ENCODE data around the gene RAB27B.

The RAB27B gene

GRCh38 chr18:54828281-54828881, at the start of gene RAB27B:
TSS of gene RAB27B (plus strand) at chr18:54828477. CDS start at chr18:54877586, 49,109 bp downstream.
- no peak within 1 kb of the TSS for H3K27ac ChIP-seq (ENCODE audit: low read depth, low read length)

GRCh38 chr18:54780285-54780861, 47.9 kb upstream of the RAB27B start:
- H3K9ac ChIP-seq (ENCODE audit: low read length) = no peak overlapping the region
- no peak overlapping the region for H3K27ac ChIP-seq (ENCODE audit: low read depth, low read length)
- no peak overlapping the region for H3K4me3 ChIP-seq (ENCODE audit: low read depth in 1 of 2, low read length in 2 of 2)
- H3K9me3 ChIP-seq (ENCODE audit: low read length) = no peaks in the 10 kb centered on the region
- no peaks in the 10 kb centered on the region for H3K36me3 ChIP-seq (ENCODE audit: insufficient read depth, low read length)
- H3K27me3 ChIP-seq (ENCODE audit: control insufficient read depth in 1 of 2, insufficient read depth in 2 of 2, low read length in 2 of 2) = no peaks in the 10 kb centered on the region
- peaks cover 4% of the 10 kb centered on the region for H3K4me1 ChIP-seq (ENCODE audit: insufficient read depth, low read length)

More at GRCh38 chr18:54828281-54828881, at the start of gene RAB27B:
- peak within 1 kb of the TSS; percentile 49 to 60 for H3K4me3 ChIP-seq (ENCODE audit: low read depth in 1 of 2, low read length in 2 of 2)
- H3K9me3 ChIP-seq (ENCODE audit: low read length) = peaks cover 4% of the 10 kb centered on the region
- H3K36me3 ChIP-seq (ENCODE audit: insufficient read depth, low read length) = no peaks in the 10 kb centered on the region
- H3K27me3 ChIP-seq (ENCODE audit: control insufficient read depth in 1 of 2, insufficient read depth in 2 of 2, low read length in 2 of 2) = no peaks in the 10 kb centered on the region
- no peak within 1 kb of the TSS for H3K9ac ChIP-seq (ENCODE audit: low read length)
- H3K4me1 ChIP-seq (ENCODE audit: insufficient read depth, low read length) = no peaks in the 10 kb centered on the region

- no peaks in the 10 kb centered on the region for H3K9me3 ChIP-seq (ENCODE audit: low read length)
- peaks cover 4% of the 10 kb centered on the region for H3K4me1 ChIP-seq (ENCODE audit: insufficient read depth, low read length)
- no peak overlapping the region for H3K9ac ChIP-seq (ENCODE audit: low read length)
- H3K4me3 ChIP-seq (ENCODE audit: low read depth in 1 of 2, low read length in 2 of 2) = no peak overlapping the region
- no peaks in the 10 kb centered on the region for H3K27me3 ChIP-seq (ENCODE audit: control insufficient read depth in 1 of 2, insufficient read depth in 2 of 2, low read length in 2 of 2)
- no peaks in the 10 kb centered on the region for H3K36me3 ChIP-seq (ENCODE audit: insufficient read depth, low read length)
- no peak overlapping the region for H3K27ac ChIP-seq (ENCODE audit: low read depth, low read length)
Measured at GRCh38 chr18:54780970-54781369, 47.3 kb upstream of the RAB27B start.

GRCh38 chr18:54783139-54783538, 45.1 kb upstream of the RAB27B start:
- H3K36me3 ChIP-seq (ENCODE audit: insufficient read depth, low read length) = no peaks in the 10 kb centered on the region
- H3K4me3 ChIP-seq (ENCODE audit: low read depth in 1 of 2, low read length in 2 of 2) = no peak overlapping the region
- H3K27ac ChIP-seq (ENCODE audit: low read depth, low read length) = no peak overlapping the region
- H3K9ac ChIP-seq (ENCODE audit: low read length) = no peak overlapping the region
- no peaks in the 10 kb centered on the region for H3K9me3 ChIP-seq (ENCODE audit: low read length)
- no peaks in the 10 kb centered on the region for H3K27me3 ChIP-seq (ENCODE audit: control insufficient read depth in 1 of 2, insufficient read depth in 2 of 2, low read length in 2 of 2)
- H3K4me1 ChIP-seq (ENCODE audit: insufficient read depth, low read length) = peaks cover 8% of the 10 kb centered on the region

- no peak overlapping the region for H3K4me3 ChIP-seq (ENCODE audit: low read depth in 1 of 2, low read length in 2 of 2)
- peaks cover 8% of the 10 kb centered on the region for H3K4me1 ChIP-seq (ENCODE audit: insufficient read depth, low read length)
- no peaks in the 10 kb centered on the region for H3K27me3 ChIP-seq (ENCODE audit: control insufficient read depth in 1 of 2, insufficient read depth in 2 of 2, low read length in 2 of 2)
- H3K27ac ChIP-seq (ENCODE audit: low read depth, low read length) = no peak overlapping the region
- H3K9ac ChIP-seq (ENCODE audit: low read length) = no peak overlapping the region
- H3K36me3 ChIP-seq (ENCODE audit: insufficient read depth, low read length) = no peaks in the 10 kb centered on the region
- H3K9me3 ChIP-seq (ENCODE audit: low read length) = no peaks in the 10 kb centered on the region
Measured at GRCh38 chr18:54786206-54786605, 42.1 kb upstream of the RAB27B start.

- H3K9me3 ChIP-seq (ENCODE audit: low read length) = no peaks in the 10 kb centered on the region
- no peaks in the 10 kb centered on the region for H3K36me3 ChIP-seq (ENCODE audit: insufficient read depth, low read length)
- no peak overlapping the region for H3K9ac ChIP-seq (ENCODE audit: low read length)
- no peaks in the 10 kb centered on the region for H3K27me3 ChIP-seq (ENCODE audit: control insufficient read depth in 1 of 2, insufficient read depth in 2 of 2, low read length in 2 of 2)
- H3K4me1 ChIP-seq (ENCODE audit: insufficient read depth, low read length) = peaks cover 8% of the 10 kb centered on the region
- no peak overlapping the region for H3K27ac ChIP-seq (ENCODE audit: low read depth, low read length)
- H3K4me3 ChIP-seq (ENCODE audit: low read depth in 1 of 2, low read length in 2 of 2) = no peak overlapping the region
Measured at GRCh38 chr18:54787121-54787520, 41.2 kb upstream of the RAB27B start.

- no peak overlapping the region for H3K27ac ChIP-seq (ENCODE audit: low read depth, low read length)
- no peaks in the 10 kb centered on the region for H3K9me3 ChIP-seq (ENCODE audit: low read length)
- H3K36me3 ChIP-seq (ENCODE audit: insufficient read depth, low read length) = no peaks in the 10 kb centered on the region
- H3K27me3 ChIP-seq (ENCODE audit: control insufficient read depth in 1 of 2, insufficient read depth in 2 of 2, low read length in 2 of 2) = no peaks in the 10 kb centered on the region
- no peak overlapping the region for H3K9ac ChIP-seq (ENCODE audit: low read length)
- no peak overlapping the region for H3K4me3 ChIP-seq (ENCODE audit: low read depth in 1 of 2, low read length in 2 of 2)
- H3K4me1 ChIP-seq (ENCODE audit: insufficient read depth, low read length) = peaks cover 8% of the 10 kb centered on the region
Measured at GRCh38 chr18:54787616-54788015, 40.7 kb upstream of the RAB27B start.

GRCh38 chr18:54790109-54790508, 38.2 kb upstream of the RAB27B start:
- no peaks in the 10 kb centered on the region for H3K9me3 ChIP-seq (ENCODE audit: low read length)
- H3K4me3 ChIP-seq (ENCODE audit: low read depth in 1 of 2, low read length in 2 of 2) = no peak overlapping the region
- peaks cover 8% of the 10 kb centered on the region for H3K4me1 ChIP-seq (ENCODE audit: insufficient read depth, low read length)
- H3K9ac ChIP-seq (ENCODE audit: low read length) = no peak overlapping the region
- no peaks in the 10 kb centered on the region for H3K36me3 ChIP-seq (ENCODE audit: insufficient read depth, low read length)
- H3K27me3 ChIP-seq (ENCODE audit: control insufficient read depth in 1 of 2, insufficient read depth in 2 of 2, low read length in 2 of 2) = no peaks in the 10 kb centered on the region
- no peak overlapping the region for H3K27ac ChIP-seq (ENCODE audit: low read depth, low read length)

GRCh38 chr18:54791657-54792056, 36.6 kb upstream of the RAB27B start:
- Histone ChIP-seq H3K27me3 (ENCODE audit: control insufficient read depth in 1 of 2, insufficient read depth in 2 of 2, low read length in 2 of 2) (no peaks in the 10 kb centered on the region), H3K4me1 (ENCODE audit: insufficient read depth, low read length) (peaks cover 8% of the 10 kb centered on the region), H3K36me3 (ENCODE audit: insufficient read depth, low read length) (no peaks in the 10 kb centered on the region), H3K9me3 (ENCODE audit: low read length) (no peaks in the 10 kb centered on the region), H3K9ac (ENCODE audit: low read length) (no peak overlapping the region), H3K27ac (ENCODE audit: low read depth, low read length) (no peak overlapping the region), H3K4me3 (ENCODE audit: low read depth in 1 of 2, low read length in 2 of 2) (no peak overlapping the region)

- no peaks in the 10 kb centered on the region for H3K9me3 ChIP-seq (ENCODE audit: low read length)
- no peak overlapping the region for H3K9ac ChIP-seq (ENCODE audit: low read length)
- no peaks in the 10 kb centered on the region for H3K36me3 ChIP-seq (ENCODE audit: insufficient read depth, low read length)
- H3K4me1 ChIP-seq (ENCODE audit: insufficient read depth, low read length) = peaks cover 7% of the 10 kb centered on the region
- no peak overlapping the region for H3K4me3 ChIP-seq (ENCODE audit: low read depth in 1 of 2, low read length in 2 of 2)
- H3K27me3 ChIP-seq (ENCODE audit: control insufficient read depth in 1 of 2, insufficient read depth in 2 of 2, low read length in 2 of 2) = no peaks in the 10 kb centered on the region
- H3K27ac ChIP-seq (ENCODE audit: low read depth, low read length) = no peak overlapping the region
Measured at GRCh38 chr18:54792079-54792478, 36.2 kb upstream of the RAB27B start.

GRCh38 chr18:54794823-54795222, 33.5 kb upstream of the RAB27B start:
- H3K36me3 ChIP-seq (ENCODE audit: insufficient read depth, low read length) = no peaks in the 10 kb centered on the region
- no peak overlapping the region for H3K4me3 ChIP-seq (ENCODE audit: low read depth in 1 of 2, low read length in 2 of 2)
- no peak overlapping the region for H3K9ac ChIP-seq (ENCODE audit: low read length)
- H3K4me1 ChIP-seq (ENCODE audit: insufficient read depth, low read length) = no peaks in the 10 kb centered on the region
- no peaks in the 10 kb centered on the region for H3K27me3 ChIP-seq (ENCODE audit: control insufficient read depth in 1 of 2, insufficient read depth in 2 of 2, low read length in 2 of 2)
- no peaks in the 10 kb centered on the region for H3K9me3 ChIP-seq (ENCODE audit: low read length)
- no peak overlapping the region for H3K27ac ChIP-seq (ENCODE audit: low read depth, low read length)

- Histone ChIP-seq H3K9ac (ENCODE audit: low read length) (no peak overlapping the region), H3K27me3 (ENCODE audit: control insufficient read depth in 1 of 2, insufficient read depth in 2 of 2, low read length in 2 of 2) (no peaks in the 10 kb centered on the region), H3K27ac (ENCODE audit: low read depth, low read length) (no peak overlapping the region), H3K36me3 (ENCODE audit: insufficient read depth, low read length) (no peaks in the 10 kb centered on the region), H3K4me1 (ENCODE audit: insufficient read depth, low read length) (no peaks in the 10 kb centered on the region), H3K4me3 (ENCODE audit: low read depth in 1 of 2, low read length in 2 of 2) (no peak overlapping the region), H3K9me3 (ENCODE audit: low read length) (no peaks in the 10 kb centered on the region)
Measured at GRCh38 chr18:54798186-54798585, 30.1 kb upstream of the RAB27B start.
